ENCODE measurements around the gene DISC1.

- TF ChIP-seq CTCF (IDR thresholded peaks at IDR 0.05; ENCODE audit: low read depth, low read length) (no peak), EZH2phosphoT487 (IDR thresholded peaks at IDR 0.05; ENCODE audit: low read depth) (no peak)
Measured at GRCh38 chr1:231610388-231610787, 16.2 kb upstream of the DISC1 start.
